ENCODE results near the gene LMLN.
"Not testable (repeated sequence)": the region's sequence is repeated elsewhere in the genome, so short reads cannot be mapped to it uniquely, and the experiment has no call there.

LMLN gene

GRCh38 chr3:198080521-198081384 lies 120.7 kb downstream of the LMLN start:
- DNase-seq = peak; percentile 52 to 83 (median 63)

- DNase-seq = peak in 1 of 5 experiments; percentile 6
These were observed 121.4 kb downstream of the LMLN start for GRCh38 chr3:198081421-198081844.

- DNase-seq = not testable (repeated sequence)
These were observed 122.2 kb downstream of the LMLN start for GRCh38 chr3:198082226-198082625.

- DNase-seq = no peak
These were observed 128.5 kb downstream of the LMLN start for GRCh38 chr3:198088421-198088955.

GRCh38 chr3:198090795-198091332 lies 130.8 kb downstream of the LMLN start:
- DNase-seq = no peak

- DNase-seq = no peak
These were observed 132.3 kb downstream of the LMLN start for GRCh38 chr3:198092276-198092675.

GRCh38 chr3:198093112-198093679 lies 133.2 kb downstream of the LMLN start:
- no peak for DNase-seq

Data from T-helper 2 cell (primary cell).